Prostate gland (tissue), 2 donors: ENCODE results near the gene THRB. TPM values are rescaled to one million over a fixed set of nuclear protein-coding genes. Genes with fewer than 3 reads are reported as not detected.

Experiments
- DNase-seq: peaks from one replicate; pipeline ENCODE4 v3.0.0-alpha.2; 2019; ENCODE audit warnings: low spot score
- H3K27ac ChIP-seq, 2 donors: fragments of 200-600 bp; sonication (generic); 2 replicates each; pipeline ENCODE4 v1.5.1; 2017 to 2019
- H3K27me3 ChIP-seq: fragments of 200-600 bp; sonication (generic); replicated peaks from 2 replicates; pipeline ENCODE4 v1.5.1; 2019; ENCODE audit not compliant: insufficient read depth
- H3K36me3 ChIP-seq, 2 donors: fragments of 200-600 bp; sonication (generic); 1 replicate in 1 of 2; 2 replicates in 1 of 2; pipeline versions ENCODE4 v1.5.1 to v1.8.1; 2017 to 2019
- H3K4me1 ChIP-seq: fragments of 200-600 bp; sonication (generic); replicated peaks from 2 replicates; pipeline ENCODE4 v1.5.1; 2019
- H3K4me3 ChIP-seq, 2 donors: fragments of 200-600 bp; sonication (generic); 2 replicates each; pipeline ENCODE4 v1.5.1; 2017 to 2019
- H3K9me3 ChIP-seq: fragments of 200-600 bp; sonication (generic); 2 replicates; pipeline ENCODE4 v1.5.1; 2017
- CTCF ChIP-seq, 4 experiments: fragments of 200-600 bp in 2 of 4; fragments of 450-650 bp in 2 of 4; sonication (generic) in 2 of 4; IDR thresholded peaks; 1 replicate in 3 of 4; 2 replicates in 1 of 4; pipeline ENCODE4 v1.5.1; 2016 to 2019; ENCODE audit warnings: antibody characterized with exemption in 4 of 4, mild to moderate bottlenecking in 2 of 4, moderate library complexity in 2 of 4
- POLR2A ChIP-seq: fragments of 450-650 bp; IDR thresholded peaks from one replicate; pipeline ENCODE4 v1.6.1; 2016; ENCODE audit warnings: antibody characterized with exemption, mild to moderate bottlenecking
- POLR2AphosphoS5 ChIP-seq: sonication (generic); formaldehyde crosslinking; IDR thresholded peaks from one replicate; pipeline ENCODE4 v1.6.1; 2017; ENCODE audit warnings: antibody characterized with exemption
- WGBS: methylation state at CpG from one replicate; pipeline ENCODE4 v1.1.5; 2018; 5-methylcytosine and 5-hydroxymethylcytosine counted together
- intact Hi-C: fragments of 100-400 bp; cut with DNase I; formaldehyde crosslinking; loops from one replicate; pipeline ENCODE4 v1.14.2; 2022
- total RNA-seq, 2 donors: library from RNA; depleted of rRNA; stranded (reverse); fragments of >200 nt; gene quantifications; one replicate each; pipeline ENCODE4 v1.1.0, GENCODE V29; 2016

The THRB gene
- total RNA-seq, 2 donors from 2014 or later = 13.0 to 39.6 TPM

GRCh38 chr3:24518990-24519367 lies 24.3 kb upstream of the THRB start:
- WGBS = 77% methylated on average over 4 of the region's 4 CpGs
- intact Hi-C loops = no loop called here
- H3K4me1 ChIP-seq = no peaks in the 10 kb centered on the region
- TF ChIP-seq POLR2AphosphoS5 (no peak), POLR2A (no peak), CTCF (IDR thresholded peaks at IDR 0.05) (no peak)
- H3K9me3 ChIP-seq = no peaks in the 10 kb centered on the region
- no peak overlapping the region for H3K27ac ChIP-seq
- no peaks in the 10 kb centered on the region for H3K36me3 ChIP-seq
- no peak overlapping the region for H3K4me3 ChIP-seq
- DNase-seq = no peak
- H3K27me3 ChIP-seq = no peaks in the 10 kb centered on the region

GRCh38 chr3:24514119-24514518 lies 19.5 kb upstream of the THRB start:
- Histone ChIP-seq H3K4me1 (no peaks in the 10 kb centered on the region), H3K9me3 (no peaks in the 10 kb centered on the region), H3K36me3 (no peaks in the 10 kb centered on the region), H3K27ac (no peak overlapping the region), H3K4me3 (no peak overlapping the region), H3K27me3 (no peaks in the 10 kb centered on the region)
- intact Hi-C loops = no loop called here
- no peak for DNase-seq
- 22% methylated on average over 4 of the region's 4 CpGs for WGBS
- TF ChIP-seq CTCF (IDR thresholded peaks at IDR 0.05) = no peak
- no peak for TF ChIP-seq POLR2AphosphoS5
- TF ChIP-seq POLR2A = no peak

GRCh38 chr3:24513463-24513862 lies 18.8 kb upstream of the THRB start:
- H3K4me1 ChIP-seq = no peaks in the 10 kb centered on the region

DNA sequence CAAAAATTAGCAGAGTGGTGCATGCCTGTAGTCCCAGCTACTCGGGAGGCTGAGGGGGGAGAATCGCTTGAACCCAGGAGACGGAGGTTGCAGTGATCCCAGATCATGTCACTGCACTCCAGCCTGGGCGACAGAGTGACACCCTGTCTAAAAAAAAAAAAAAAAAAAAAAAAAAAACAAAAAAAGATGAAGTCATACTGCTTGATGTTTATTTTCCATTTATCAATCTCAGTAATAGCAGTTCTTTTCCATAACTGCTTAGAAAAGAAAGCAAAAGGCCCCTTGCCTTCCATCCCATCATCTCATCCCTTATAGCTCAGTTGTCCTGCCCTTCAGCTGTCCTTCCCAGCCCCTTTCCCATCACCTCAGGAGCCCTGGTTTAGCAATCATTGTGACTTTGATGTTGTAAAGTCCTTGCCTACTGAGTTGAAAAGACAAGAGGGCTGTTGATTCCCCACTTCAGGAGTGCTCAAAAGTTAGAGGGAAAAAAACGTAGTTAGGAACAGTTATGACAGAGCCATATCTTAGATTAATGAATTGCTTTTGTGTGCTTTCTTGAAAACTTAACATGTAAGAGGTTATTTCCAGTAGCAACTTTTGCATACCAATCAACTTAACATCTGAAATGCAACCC lies 18.0 kb upstream of the THRB start:
- Histone ChIP-seq H3K4me1 (no peaks in the 10 kb centered on the region), H3K27me3 (no peaks in the 10 kb centered on the region), H3K27ac (no peak overlapping the region), H3K36me3 (no peaks in the 10 kb centered on the region), H3K9me3 (no peaks in the 10 kb centered on the region), H3K4me3 (no peak overlapping the region)
- 93% methylated on average over 5 of the region's 5 CpGs for whole genome bisulfite sequencing
- TF ChIP-seq CTCF (IDR thresholded peaks at IDR 0.05) (no peak), POLR2A (no peak), POLR2AphosphoS5 (no peak)
- no peak for DNase-seq
- intact Hi-C loops = no loop called here

More at GRCh38 chr3:24513463-24513862, 18.8 kb upstream of the THRB start:
- Histone ChIP-seq H3K9me3 (no peaks in the 10 kb centered on the region), H3K27ac (no peak overlapping the region), H3K27me3 (no peaks in the 10 kb centered on the region), H3K4me3 (no peak overlapping the region), H3K36me3 (no peaks in the 10 kb centered on the region)
- no peak for DNase-seq
- WGBS = 51% methylated on average over 1 of the region's 1 CpG
- TF ChIP-seq POLR2AphosphoS5 (no peak), POLR2A (no peak), CTCF (IDR thresholded peaks at IDR 0.05) (no peak)
- intact Hi-C loops = no loop called here

DNA sequence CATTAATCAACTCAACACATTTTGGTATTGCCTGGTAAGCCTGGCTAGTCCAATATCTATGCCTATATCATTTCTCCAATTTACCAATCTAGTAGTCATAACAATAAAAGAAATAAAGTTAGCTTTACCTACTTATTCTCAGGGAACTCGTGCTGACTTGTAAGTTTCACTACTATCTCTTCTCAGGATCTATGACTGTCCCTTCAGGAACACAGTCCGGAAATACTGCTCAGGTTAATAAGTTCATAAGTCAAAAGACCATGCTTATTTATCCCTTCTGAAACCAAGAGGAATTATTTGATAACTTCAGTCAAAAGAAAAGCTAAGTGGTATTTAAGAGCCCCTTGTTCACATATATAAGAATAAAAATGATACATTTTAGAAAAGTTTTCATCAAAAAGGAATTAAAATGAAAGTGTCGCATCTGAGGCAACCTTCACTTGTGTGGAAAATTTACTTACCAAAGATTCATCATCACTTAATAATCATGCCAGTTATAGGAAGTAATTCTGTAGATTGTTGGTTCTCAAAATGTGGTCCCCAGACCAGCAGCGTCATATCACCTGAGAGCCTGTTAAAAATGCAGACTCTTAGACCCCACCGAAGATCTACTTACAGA lies 15.5 kb upstream of the THRB start:
- DNase-seq = no peak
- TF ChIP-seq POLR2A (no peak), POLR2AphosphoS5 (no peak), CTCF (IDR thresholded peaks at IDR 0.05) (no peak)
- H3K27me3 ChIP-seq = no peaks in the 10 kb centered on the region
- no peaks in the 10 kb centered on the region for H3K36me3 ChIP-seq
- WGBS = 72% methylated on average over 5 of the region's 5 CpGs
- H3K4me3 ChIP-seq = no peak overlapping the region
- no peaks in the 10 kb centered on the region for H3K9me3 ChIP-seq
- no peaks in the 10 kb centered on the region for H3K4me1 ChIP-seq
- no peak overlapping the region for H3K27ac ChIP-seq
- intact Hi-C loops = no loop called here
